Islet precursor cell (in vitro differentiated cells): ENCODE measurements around the gene ETFA.

ENCODE experiments used
- DNase-seq: peaks from one replicate; pipeline ENCODE4 v3.0.0-alpha.2; 2018

The ETFA gene

GRCh38 chr15:76168237-76168984 lies 142.9 kb downstream of the ETFA start:
- DNase-seq = no peak

GRCh38 chr15:76165951-76166350 lies 145.3 kb downstream of the ETFA start:
- DNase-seq = no peak
